ENCODE measurements around the gene ARMH2. TPM values are rescaled to one million over a fixed set of nuclear protein-coding genes. Genes with fewer than 3 reads are reported as not detected.

The ARMH2 gene
- total RNA-seq, 1 experiment from 2014 or later: not detected

GRCh38 chr6:24845578-24845977 lies 46.9 kb upstream of the ARMH2 start:
- TF ChIP-seq CTCF (conservative IDR thresholded peaks at IDR 0.05): no peak
- Histone ChIP-seq H3T11ph (ENCODE audit: low read length) (no peak overlapping the region), H2BK5ac (ENCODE audit: insufficient read length, low read length) (no peak overlapping the region), H3K9me3 (ENCODE audit: control insufficient read depth, low read depth, low read length) (no peaks in the 10 kb centered on the region), H4K5ac (ENCODE audit: insufficient read length, low read depth, low read length) (no peak overlapping the region), H3K27me3 (ENCODE audit: insufficient read depth, low read length) (no peaks in the 10 kb centered on the region), H3K14ac (ENCODE audit: insufficient read depth, low read length) (no peak overlapping the region), H2BK120ac (ENCODE audit: low read depth, low read length, poor library complexity, severe bottlenecking) (no peak overlapping the region), H3K9ac (ENCODE audit: extremely low read depth, insufficient read length, low read length) (no peak overlapping the region), H2BK20ac (ENCODE audit: low read depth, low read length, poor library complexity, severe bottlenecking) (no peak overlapping the region), H2AK5ac (ENCODE audit: insufficient read length, low read length) (no peak overlapping the region), H4K20me1 (ENCODE audit: control insufficient read depth, insufficient read depth, insufficient read length) (no peaks in the 10 kb centered on the region), H3K27ac (ENCODE audit: insufficient read length, low read depth, low read length) (no peak overlapping the region), H3K4me2 (ENCODE audit: insufficient read depth, insufficient read length, low read length) (no peak overlapping the region), H3K23ac (ENCODE audit: insufficient read length, low read depth, low read length) (no peak overlapping the region), H4K91ac (ENCODE audit: insufficient read length, low read depth, low read length) (no peak overlapping the region), H3K56ac (ENCODE audit: insufficient read length, low read depth, low read length) (no peak overlapping the region), H4K8ac (replicated peaks; ENCODE audit: insufficient read length, low read depth, low read length) (no peak overlapping the region), H3K79me1 (ENCODE audit: insufficient read depth, low read depth, low read length, poor library complexity, severe bottlenecking) (no peaks in the 10 kb centered on the region), H3K18ac (ENCODE audit: insufficient read length, low read depth, low read length) (no peak overlapping the region), H2BK12ac (ENCODE audit: insufficient read length, low read depth, low read length) (no peak overlapping the region), H3K79me2 (ENCODE audit: insufficient read depth, low read length) (no peaks in the 10 kb centered on the region), H3K4me1 (ENCODE audit: insufficient read depth, low read length) (no peaks in the 10 kb centered on the region), H3K23me2 (ENCODE audit: insufficient read length, low read depth, low read length, poor library complexity, severe bottlenecking) (no peaks in the 10 kb centered on the region), H2AFZ (ENCODE audit: low read length) (no peak overlapping the region), H2BK15ac (ENCODE audit: low read depth, low read length) (no peak overlapping the region), H3K4ac (ENCODE audit: low read depth, low read length) (no peak overlapping the region)
- Mint-ChIP-seq H3K27ac (no peak overlapping the region), H3K4me3 (no peak overlapping the region), H3K27me3 (ENCODE audit: low read depth) (no peaks in the 10 kb centered on the region), H3K36me3 (ENCODE audit: insufficient read depth in 1 of 3, low read depth in 3 of 3) (peaks cover 14 to 28% (median 26%) of the 10 kb centered on the region in 3 experiments; a peak in 5 of 7 replicates), H3K9me3 (no peaks in the 10 kb centered on the region), H3K4me1 (peaks cover 5 to 8% of the 10 kb centered on the region in 2 experiments; a peak in 3 of 4 replicates)
- DNase-seq: no peak
- no CpG with 5 or more reads among the region's 4 CpGs for WGBS (ENCODE audit: extremely low coverage, insufficient read length, low lambda C conversion rate)
